Heart right ventricle (tissue), 16 donors: Measurements from ENCODE around the gene CORO7. TPM values are rescaled to one million over a fixed set of nuclear protein-coding genes. Genes with fewer than 3 reads are reported as not detected.

Experiments used
- ATAC-seq, 8 donors: fragments of 200-7000 bp; cut with Tn5 transposase; one replicate each; pipeline ENCODE4 v1.9.1; 2020; ENCODE audit warnings: mild to moderate bottlenecking in 8 of 8, moderate library complexity in 8 of 8, moderate number of reproducible peaks in 1 of 8
- DNase-seq, 2 donors: peaks; one replicate each; pipeline ENCODE4 v3.0.0-alpha.2; 2020
- H3K27ac ChIP-seq, 10 donors: fragments of 200-600 bp; sonication (generic) in 2 of 10; one replicate each; pipeline versions ENCODE4 v1.5.0 to v1.8.0; 2020 to 2022; ENCODE audit warnings: mild to moderate bottlenecking in 3 of 10
- H3K27me3 ChIP-seq, 7 donors: fragments of 200-600 bp; one replicate each; pipeline ENCODE4 v1.8.0; 2021 to 2022; ENCODE audit warnings: mild to moderate bottlenecking in 2 of 7
- H3K36me3 ChIP-seq, 9 donors: fragments of 200-600 bp; sonication (generic) in 1 of 9; one replicate each; pipeline versions ENCODE4 v1.5.0 to v1.8.0; 2020 to 2022; ENCODE audit warnings: mild to moderate bottlenecking in 2 of 9
- H3K4me1 ChIP-seq, 9 donors: fragments of 200-600 bp; sonication (generic) in 1 of 9; one replicate each; pipeline versions ENCODE4 v1.5.0 to v1.8.0; 2020 to 2022; ENCODE audit warnings: mild to moderate bottlenecking in 4 of 9
- H3K4me3 ChIP-seq, 10 donors: fragments of 200-600 bp; sonication (generic) in 2 of 10; one replicate each; pipeline versions ENCODE4 v1.5.0 to v1.8.0; 2020 to 2022; ENCODE audit warnings: mild to moderate bottlenecking in 7 of 10, moderate library complexity in 2 of 10
- H3K9me3 ChIP-seq, 11 donors: fragments of 200-600 bp in 10 of 11; sonication (generic) in 2 of 11; one replicate each; pipeline versions ENCODE4 v1.5.0 to v1.8.0; 2013 to 2022; ENCODE audit warnings: mild to moderate bottlenecking in 2 of 11, control low read depth in 1 of 11, moderate library complexity in 1 of 11
- WGBS, 2 donors: extraction: QIAGEN DNeasy Blood & Tissue Kit; methylation state at CpG; one replicate each; pipeline ENCODE4 v1.1.7; 2013; ENCODE audit warnings: inconsistent platforms in 1 of 2; 5-methylcytosine and 5-hydroxymethylcytosine counted together
- intact Hi-C, 10 donors: fragments of 100-400 bp; cut with DNase I; formaldehyde crosslinking; loops; one replicate each; pipeline versions ENCODE4 v1.11.1 to v1.14.2; 2022
- polyA plus RNA-seq, 2 donors: library from polyadenylated mRNA; stranded (reverse); fragments of 200-250 nt; gene quantifications; one replicate each; pipeline ENCODE4 v1.2.3, GENCODE V29; 2013
- total RNA-seq, 10 donors: library from RNA; stranded (reverse); fragmentation: NEBNext Ultra II Directional in 3 of 10; extraction: Animal tissue kit (Norgen Biotek cat#: 25700) in 3 of 10; gene quantifications; one replicate each; pipeline versions ENCODE4 v1.2.1 to v1.2.4, GENCODE V29; 2021 to 2023
- TF ChIP-seq, protein P1 (sequence below), 9 donors: fragments of 200-600 bp; sonication (generic) in 2 of 9; IDR thresholded peaks; one replicate each; pipeline versions ENCODE4 v1.5.0 to v1.8.0; 2021 to 2022; ENCODE audit warnings: antibody characterized with exemption in 9 of 9, mild to moderate bottlenecking in 5 of 9, moderate library complexity in 1 of 9
- donor health status: Arrhythmogenic right ventricular cardiomyopathy.
- donor health status: ischemic (EF 13 %, LVEDD 7.1; RV severe dilation, severe dysfunction).
- donor health status: healthy with polysubstance abuse.
- donor health status: DM: no; HTN: yes; CAD: no.
- donor health status: DM: no; HTN: no; CAD: no.
- donor health status: ischemic (EF 25% LVEDD 6.9; RV normal size, moderate dysfunction).
- donor health status: ischemic (EF 25% LVEDD 5.7; RV mildly dilated, moderate dysfunction).
- donor health status: healthy.
- donor health status: DM: yes; HTN: yes; CAD: no.
- donor health status: Ischemic cardiomyopathy.
- donor health status: ischemic (EF 35%, LVEDD 5.7; RV mildly dilated, moderate dysfunction).
- donor health status: nonischemic (EF 11% LVEDD 7.7; RV severe dilation, severe dysfunction).
- donor health status: DM: yes; HTN: yes; CAD: no.
- donor health status: PGD.
- donor health status: ischemic (EF 29% LVEDD 5.4; RV normal size, mild dysfunction).
- donor health status: nonischemic (EF 23%, LVEDD 6.1; RV moderate dilation, normal function).

The CORO7 gene
- total and polyA plus RNA-seq, 12 donors: 6.5 to 21.8 (median 10.9) TPM

DNA sequence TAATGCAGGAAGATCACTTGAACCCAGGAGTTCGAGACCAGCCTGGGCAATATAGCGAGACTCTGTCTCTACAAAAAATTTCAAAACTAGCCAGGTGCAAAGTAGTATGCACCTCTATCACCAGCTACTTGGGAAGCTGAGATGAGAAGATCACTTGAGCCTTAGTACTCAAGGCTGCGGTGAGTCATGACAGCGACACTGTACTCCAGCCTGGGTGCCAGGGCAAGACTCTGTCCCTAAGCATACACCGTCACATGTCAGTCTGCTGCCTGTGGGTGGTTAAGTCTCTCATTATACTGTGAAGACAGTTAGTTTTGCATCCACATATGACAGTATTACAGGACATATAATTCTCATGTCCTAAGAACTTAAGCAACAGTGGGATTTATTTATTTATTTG lies 36.3 kb upstream of the CORO7 start:
- Histone ChIP-seq H3K4me3 (no peak overlapping the region), H3K27ac (no peak overlapping the region), H3K36me3 (peaks cover 4 to 100% (median 63%) of the 10 kb centered on the region in 9 donors), H3K27me3 (no peaks in the 10 kb centered on the region), H3K9me3 (no peaks in the 10 kb centered on the region), H3K4me1 (no peaks in the 10 kb centered on the region)
- intact Hi-C loops: no loop called here
- TF ChIP-seq, protein P1, sequence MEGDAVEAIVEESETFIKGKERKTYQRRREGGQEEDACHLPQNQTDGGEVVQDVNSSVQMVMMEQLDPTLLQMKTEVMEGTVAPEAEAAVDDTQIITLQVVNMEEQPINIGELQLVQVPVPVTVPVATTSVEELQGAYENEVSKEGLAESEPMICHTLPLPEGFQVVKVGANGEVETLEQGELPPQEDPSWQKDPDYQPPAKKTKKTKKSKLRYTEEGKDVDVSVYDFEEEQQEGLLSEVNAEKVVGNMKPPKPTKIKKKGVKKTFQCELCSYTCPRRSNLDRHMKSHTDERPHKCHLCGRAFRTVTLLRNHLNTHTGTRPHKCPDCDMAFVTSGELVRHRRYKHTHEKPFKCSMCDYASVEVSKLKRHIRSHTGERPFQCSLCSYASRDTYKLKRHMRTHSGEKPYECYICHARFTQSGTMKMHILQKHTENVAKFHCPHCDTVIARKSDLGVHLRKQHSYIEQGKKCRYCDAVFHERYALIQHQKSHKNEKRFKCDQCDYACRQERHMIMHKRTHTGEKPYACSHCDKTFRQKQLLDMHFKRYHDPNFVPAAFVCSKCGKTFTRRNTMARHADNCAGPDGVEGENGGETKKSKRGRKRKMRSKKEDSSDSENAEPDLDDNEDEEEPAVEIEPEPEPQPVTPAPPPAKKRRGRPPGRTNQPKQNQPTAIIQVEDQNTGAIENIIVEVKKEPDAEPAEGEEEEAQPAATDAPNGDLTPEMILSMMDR (IDR thresholded peaks at IDR 0.05): no peak
- ATAC-seq (no peak), DNase-seq (no peak)
- WGBS, 2 donors: 95 to 98% methylated on average over 5 of the region's 5 CpGs

DNA sequence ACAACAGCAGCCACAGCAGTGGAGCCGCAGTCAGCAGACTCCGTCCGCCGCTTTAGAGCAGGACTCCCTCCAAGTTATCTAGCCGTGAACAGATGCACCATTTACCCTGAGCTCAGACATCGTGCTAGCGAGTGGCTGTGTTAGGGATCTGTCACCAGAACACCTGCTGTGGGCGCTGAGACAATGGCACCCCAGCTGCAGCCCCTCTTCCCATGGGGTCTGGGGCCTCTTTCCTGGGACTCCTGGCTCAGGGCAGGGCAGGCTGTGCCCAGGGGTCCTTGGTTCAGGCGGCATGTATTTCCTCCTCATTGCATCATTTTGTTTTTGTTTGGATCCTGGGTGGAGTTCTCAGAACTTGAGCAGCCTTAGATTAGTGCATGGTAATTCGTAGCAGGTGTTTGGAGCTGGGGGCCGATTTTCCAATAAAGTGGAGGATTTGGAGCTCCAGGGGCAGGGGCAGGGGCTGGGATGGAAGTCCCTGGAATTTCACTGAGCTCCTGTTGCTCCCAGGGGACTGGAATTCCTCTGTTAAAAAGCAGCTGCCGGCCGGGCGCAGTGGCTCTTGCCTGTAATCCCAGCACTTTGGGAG lies 34.6 kb upstream of the CORO7 start:
- Histone ChIP-seq H3K4me3 (no peak overlapping the region), H3K27me3 (no peaks in the 10 kb centered on the region), H3K36me3 (peaks cover 4 to 100% (median 64%) of the 10 kb centered on the region in 9 donors), H3K9me3 (no peaks in the 10 kb centered on the region), H3K4me1 (no peaks in the 10 kb centered on the region), H3K27ac (no peak overlapping the region)
- 84 to 88% methylated on average over 14 of the region's 14 CpGs for WGBS, 2 donors
- intact Hi-C loops: no loop called here
- ATAC-seq (no peak), DNase-seq (no peak)
- TF ChIP-seq, protein P1 (IDR thresholded peaks at IDR 0.05): no peak

GRCh38 chr16:4450430-4450829 lies 34.0 kb upstream of the CORO7 start:
- Histone ChIP-seq H3K4me1 (no peaks in the 10 kb centered on the region), H3K4me3 (no peak overlapping the region), H3K9me3 (no peaks in the 10 kb centered on the region), H3K27me3 (no peaks in the 10 kb centered on the region), H3K36me3 (peaks cover under 1 to 100% (median 63%) of the 10 kb centered on the region in 9 donors), H3K27ac (no peak overlapping the region)
- DNase-seq (no peak), ATAC-seq (no peak)
- WGBS, 2 donors: 92 to 94% methylated on average over 14 of the region's 14 CpGs
- TF ChIP-seq, protein P1 (IDR thresholded peaks at IDR 0.05): no peak
- intact Hi-C loops: no loop called here

DNA sequence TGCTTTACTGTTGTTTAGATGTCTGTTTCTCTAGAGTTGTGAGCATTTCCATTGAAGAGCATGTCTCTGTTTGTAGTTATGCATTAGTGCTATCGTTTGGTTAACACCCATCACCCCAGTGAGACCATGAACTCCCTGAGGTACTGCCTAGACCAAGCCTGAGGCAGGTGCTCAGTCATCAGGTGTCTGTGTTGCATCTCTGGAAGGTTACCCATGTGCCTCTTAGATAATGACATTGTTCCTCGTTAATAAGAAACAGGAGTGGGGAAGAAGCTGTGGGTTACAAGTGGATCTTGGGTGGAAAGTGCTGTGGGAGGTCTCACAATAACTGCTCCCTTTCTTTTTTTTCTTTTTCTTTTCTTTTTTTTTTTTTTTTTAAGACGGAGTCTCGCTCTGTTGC lies 27.6 kb upstream of the CORO7 start:
- no peak for ATAC-seq
- no peaks in the 10 kb centered on the region for H3K9me3 ChIP-seq
- H3K27ac ChIP-seq: no peak overlapping the region
- no peak for DNase-seq
- H3K4me1 ChIP-seq: no peaks in the 10 kb centered on the region
- TF ChIP-seq, protein P1 (IDR thresholded peaks at IDR 0.05): no peak
- no peaks in the 10 kb centered on the region for H3K27me3 ChIP-seq
- no peak overlapping the region for H3K4me3 ChIP-seq
- intact Hi-C loops: no loop called here
- H3K36me3 ChIP-seq: peaks cover 5 to 100% (median 82%) of the 10 kb centered on the region in 9 donors
- WGBS, 2 donors: 92 to 99% methylated on average over 4 of the region's 4 CpGs
